ENCODE results near the gene GRM8.

The GRM8 gene

GRCh38 chr7:127146746-127147536 lies 105.8 kb downstream of the GRM8 start:
- DNase-seq (ENCODE audit: low spot score), result no peak

DNA sequence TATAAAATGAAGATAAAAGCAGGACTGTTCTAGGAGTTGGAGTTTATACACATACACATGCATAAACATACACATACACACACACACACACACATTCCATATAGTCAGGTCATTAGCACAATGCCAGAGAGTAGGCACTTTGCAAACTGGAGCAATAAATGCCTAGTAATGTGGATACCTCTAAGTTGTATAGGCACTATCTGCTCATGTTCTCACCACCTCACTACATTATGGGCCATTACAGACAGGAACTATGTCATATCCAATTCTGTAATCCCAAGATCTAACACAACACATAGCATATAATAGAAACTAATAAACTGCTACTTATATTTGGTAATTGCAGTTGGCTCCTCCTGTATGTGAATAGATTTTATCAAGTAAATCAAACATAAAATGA lies 115.6 kb downstream of the GRM8 start:
- DNase-seq (ENCODE audit: low spot score), result no peak

DNA sequence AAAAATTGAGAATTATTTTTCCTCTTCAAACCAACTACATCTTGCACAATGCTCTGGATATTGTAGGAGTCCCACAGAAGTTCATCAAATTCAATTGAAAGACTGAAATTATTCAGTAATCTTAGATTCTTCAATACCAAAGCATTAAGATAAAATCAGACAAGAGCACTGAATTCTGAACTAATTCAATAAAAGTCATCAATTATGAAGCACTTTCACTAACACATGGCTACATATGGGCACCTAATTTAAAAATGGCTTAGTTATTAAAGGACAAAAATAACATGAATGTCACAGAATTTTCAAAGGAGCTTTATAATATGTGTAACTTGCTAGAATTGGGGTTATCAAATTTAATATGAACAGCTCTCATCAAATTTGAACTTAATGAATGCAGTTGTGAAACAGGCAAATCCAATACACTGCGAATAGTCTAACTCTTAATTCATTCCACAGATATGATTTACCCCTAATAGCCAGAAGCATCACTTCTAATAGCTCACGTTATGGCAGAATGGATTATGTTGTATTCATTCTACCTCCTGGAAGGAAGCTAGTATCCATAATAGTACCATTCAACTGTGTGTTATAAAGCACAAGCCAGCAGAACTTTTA lies 116.8 kb downstream of the GRM8 start:
- no peak for DNase-seq (ENCODE audit: low spot score)

DNA sequence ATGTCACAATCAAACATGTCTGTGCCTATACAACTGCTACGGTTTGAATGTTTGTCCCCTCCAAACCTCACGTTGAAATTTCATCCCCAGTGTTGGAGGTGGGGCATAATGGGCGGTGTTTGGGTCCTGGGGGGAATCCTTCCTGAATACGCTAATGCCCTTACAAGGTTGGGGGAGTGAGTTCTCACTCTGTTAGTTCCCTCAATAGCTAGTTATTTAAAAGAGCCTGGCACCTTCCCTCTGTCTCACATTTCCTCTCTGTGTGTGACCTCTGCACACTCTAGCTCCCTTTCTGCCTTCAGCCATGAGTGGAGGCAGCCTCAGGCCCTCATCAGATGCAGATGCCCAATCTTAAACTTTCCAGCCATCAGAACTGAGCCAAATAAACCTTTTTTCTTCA lies 129.5 kb downstream of the GRM8 start:
- no peak for DNase-seq (ENCODE audit: low spot score)

GRCh38 chr7:127119517-127119916 lies 133.2 kb downstream of the GRM8 start:
- no peak for DNase-seq (ENCODE audit: low spot score)

GRCh38 chr7:127114742-127115265 lies 137.9 kb downstream of the GRM8 start:
- DNase-seq (ENCODE audit: low spot score), result no peak

DNA sequence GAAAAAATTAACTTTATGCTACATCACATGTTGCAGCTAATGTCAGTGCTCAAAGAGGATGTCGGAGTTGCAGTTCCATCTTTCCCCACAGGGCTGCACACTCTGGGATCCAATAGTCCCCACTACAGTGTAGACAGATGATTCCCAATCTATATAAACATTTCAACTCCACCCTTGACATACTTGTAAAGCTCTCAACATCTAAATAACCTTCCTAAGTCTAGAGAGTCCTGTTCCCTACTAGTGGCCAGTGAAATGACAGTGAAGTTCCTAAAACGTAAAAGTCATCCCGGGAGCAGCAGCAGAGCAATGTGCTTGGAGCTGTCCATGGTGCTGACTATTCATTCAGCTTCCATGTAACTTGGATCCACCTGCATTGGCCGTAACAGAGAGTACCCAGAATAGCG lies 145.1 kb downstream of the GRM8 start:
- DNase-seq (ENCODE audit: low spot score), result peak; percentile 15

DNA sequence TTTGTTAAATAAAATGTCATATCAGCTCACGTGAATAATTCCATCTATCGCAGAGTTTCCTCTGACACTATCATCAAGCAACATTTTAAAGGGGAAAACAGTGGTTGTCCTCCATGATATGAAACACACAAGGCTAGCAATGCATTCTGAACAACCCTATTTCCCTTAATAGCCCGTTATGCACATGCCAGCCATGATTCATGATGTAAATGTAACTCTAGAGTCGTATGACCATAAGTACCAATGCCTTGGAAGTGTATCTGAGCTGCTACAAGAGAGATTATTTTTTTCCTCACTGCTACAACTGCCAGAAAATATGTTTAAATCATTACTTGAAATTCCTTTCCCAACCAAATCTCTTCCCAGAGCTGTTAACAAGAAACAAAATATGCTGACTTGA lies 159.4 kb downstream of the GRM8 start:
- no peak for DNase-seq (ENCODE audit: low spot score)

DNA sequence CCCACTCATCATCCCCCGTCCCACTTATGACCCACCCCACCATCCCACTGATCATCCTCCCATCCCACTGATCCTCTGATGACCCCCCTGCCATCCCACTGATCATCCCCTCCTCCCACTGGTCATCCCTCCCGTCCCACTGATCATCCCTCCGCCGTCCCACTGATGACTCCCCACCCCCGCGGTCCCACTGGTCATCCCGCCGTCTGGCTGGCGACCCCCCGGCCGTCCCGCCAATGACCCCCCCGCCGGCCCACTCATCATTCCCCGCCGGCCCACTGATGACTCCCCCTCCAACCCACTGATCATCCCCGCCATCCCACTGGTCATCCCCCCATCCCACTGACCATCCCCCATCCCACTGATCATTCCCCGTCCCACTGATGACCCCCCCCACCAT lies 161.1 kb downstream of the GRM8 start:
- DNase-seq (ENCODE audit: low spot score), result no peak

GRCh38 chr7:127089146-127089545 lies 163.6 kb downstream of the GRM8 start:
- DNase-seq (ENCODE audit: low spot score), result no peak

DNA sequence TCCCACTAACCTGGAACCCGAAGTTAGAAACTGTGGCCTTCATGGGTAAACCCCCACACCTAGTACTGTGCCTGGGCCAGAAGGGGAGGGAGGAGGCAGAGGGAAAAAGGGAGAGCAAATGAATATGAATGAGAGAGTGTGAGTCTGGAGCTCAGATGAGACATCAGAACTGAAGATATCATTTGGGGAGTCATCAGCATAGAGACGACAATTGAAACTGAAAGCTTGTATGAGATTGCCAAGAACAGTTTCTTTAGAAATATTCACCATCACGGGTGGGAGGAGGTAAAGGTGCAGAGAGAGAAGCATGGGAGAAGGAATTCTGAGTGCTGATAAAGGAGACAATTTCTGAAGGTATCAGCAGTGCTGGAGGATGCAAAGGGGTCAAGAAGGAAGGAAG lies 171.2 kb downstream of the GRM8 start:
- DNase-seq (ENCODE audit: low spot score), result no peak

GRCh38 chr7:127080576-127080975 lies 172.2 kb downstream of the GRM8 start:
- DNase-seq (ENCODE audit: low spot score), result no peak

DNA sequence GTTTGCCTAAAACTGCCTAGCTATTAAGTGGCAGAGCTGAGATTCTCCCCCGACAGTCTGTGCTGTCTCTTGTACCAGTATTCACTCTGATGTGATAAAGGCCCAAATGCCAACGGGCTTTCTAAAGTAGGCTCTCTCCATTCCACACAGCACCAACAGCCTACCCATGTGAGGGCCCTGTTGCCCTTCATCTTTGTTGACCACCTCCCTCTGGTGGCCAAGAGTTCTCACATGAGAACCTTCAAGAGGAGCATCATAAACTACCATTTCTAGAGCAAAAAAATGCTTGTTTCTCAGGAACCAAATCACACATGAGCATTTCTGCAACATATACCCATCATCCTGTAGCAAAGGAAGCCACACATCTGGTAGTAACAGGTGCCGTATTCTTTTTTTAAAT lies 185.8 kb downstream of the GRM8 start:
- DNase-seq (ENCODE audit: low spot score), result no peak

- DNase-seq (ENCODE audit: low spot score), result no peak
Measured at GRCh38 chr7:127059475-127059874, 193.3 kb downstream of the GRM8 start.

DNA sequence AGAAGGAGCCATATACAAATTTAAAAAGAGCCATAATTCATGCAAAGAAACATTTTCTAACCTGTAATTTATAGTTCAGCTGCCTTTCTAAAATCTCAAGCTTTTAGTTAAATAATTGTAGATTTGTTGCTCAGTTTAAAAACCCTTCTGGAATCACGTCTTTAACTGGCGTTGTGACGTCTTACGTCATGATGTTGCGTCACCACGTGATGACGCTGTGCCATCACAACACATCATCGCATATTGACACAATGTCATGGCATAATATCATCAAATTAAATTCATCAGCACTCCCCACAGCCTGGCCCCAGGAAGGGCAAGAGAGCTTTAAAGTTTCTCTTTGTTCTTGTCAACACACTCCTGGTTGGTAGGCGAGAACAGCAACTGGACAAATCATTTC lies 194.8 kb downstream of the GRM8 start:
- no peak for DNase-seq (ENCODE audit: low spot score)

DNA sequence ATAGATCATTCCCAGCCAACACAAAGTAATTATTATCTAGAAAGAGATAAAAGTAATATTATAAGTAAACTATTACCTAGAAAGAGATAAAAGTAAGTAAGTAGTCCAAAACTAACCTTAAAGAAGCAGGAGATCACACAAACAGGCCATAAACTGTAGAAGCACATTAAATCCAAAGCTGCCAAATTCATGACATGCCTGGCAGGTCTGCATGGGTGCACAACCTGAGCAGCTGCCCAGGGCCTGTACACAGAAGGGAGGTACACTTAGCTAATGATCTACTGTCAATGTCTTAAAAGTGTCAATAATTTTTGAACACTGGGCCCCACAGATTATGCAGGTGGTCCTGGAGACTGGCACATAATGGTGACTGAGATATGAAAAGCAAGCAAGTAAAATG lies 196.5 kb downstream of the GRM8 start:
- no peak for DNase-seq (ENCODE audit: low spot score)

GRCh38 chr7:127047521-127047920 lies 205.2 kb downstream of the GRM8 start:
- DNase-seq (ENCODE audit: low spot score), result no peak

DNA sequence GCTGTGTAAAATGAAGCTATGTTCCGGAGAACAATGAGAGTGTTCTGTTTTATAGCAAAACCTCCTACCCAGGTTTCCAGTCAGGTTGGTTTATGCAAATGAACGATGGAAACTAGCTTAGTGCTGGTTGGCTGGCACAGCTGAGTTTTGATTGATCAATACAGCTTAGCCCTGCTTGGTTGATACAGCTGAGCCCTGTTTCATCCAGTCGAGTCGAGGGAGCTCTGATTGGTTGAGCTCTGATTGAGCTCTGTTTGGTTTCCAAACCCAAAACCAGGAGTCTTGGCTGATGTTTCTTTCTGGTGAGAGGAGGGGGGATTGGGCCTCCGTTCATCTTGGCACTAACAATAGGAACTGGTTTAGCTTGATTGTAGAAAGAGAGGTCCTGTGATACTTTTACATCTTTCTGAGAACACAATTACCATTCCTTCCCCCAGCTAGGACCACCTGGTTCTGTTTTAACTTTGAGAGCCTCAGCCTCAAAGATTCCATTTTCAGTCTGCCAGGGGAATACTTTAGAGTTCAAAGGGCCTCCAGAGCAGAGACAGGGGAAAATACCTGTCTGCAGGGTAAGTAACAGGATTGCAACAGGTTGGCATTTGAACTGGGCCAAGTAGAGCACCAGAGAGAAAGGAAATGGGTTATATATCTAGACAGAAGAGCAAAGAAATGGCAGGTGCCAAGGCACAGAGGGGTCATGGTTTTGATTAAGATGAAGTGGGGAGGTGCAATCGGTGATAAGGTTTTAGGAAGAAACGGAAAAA lies 210.9 kb downstream of the GRM8 start:
- DNase-seq (ENCODE audit: low spot score), result no peak

- DNase-seq (ENCODE audit: low spot score), result no peak
Measured at GRCh38 chr7:127040042-127040441, 212.7 kb downstream of the GRM8 start.

GRCh38 chr7:127039541-127039940 lies 213.2 kb downstream of the GRM8 start:
- DNase-seq (ENCODE audit: low spot score), result no peak

- DNase-seq (ENCODE audit: low spot score), result no peak
Measured at GRCh38 chr7:127035203-127035849, 217.4 kb downstream of the GRM8 start.

DNA sequence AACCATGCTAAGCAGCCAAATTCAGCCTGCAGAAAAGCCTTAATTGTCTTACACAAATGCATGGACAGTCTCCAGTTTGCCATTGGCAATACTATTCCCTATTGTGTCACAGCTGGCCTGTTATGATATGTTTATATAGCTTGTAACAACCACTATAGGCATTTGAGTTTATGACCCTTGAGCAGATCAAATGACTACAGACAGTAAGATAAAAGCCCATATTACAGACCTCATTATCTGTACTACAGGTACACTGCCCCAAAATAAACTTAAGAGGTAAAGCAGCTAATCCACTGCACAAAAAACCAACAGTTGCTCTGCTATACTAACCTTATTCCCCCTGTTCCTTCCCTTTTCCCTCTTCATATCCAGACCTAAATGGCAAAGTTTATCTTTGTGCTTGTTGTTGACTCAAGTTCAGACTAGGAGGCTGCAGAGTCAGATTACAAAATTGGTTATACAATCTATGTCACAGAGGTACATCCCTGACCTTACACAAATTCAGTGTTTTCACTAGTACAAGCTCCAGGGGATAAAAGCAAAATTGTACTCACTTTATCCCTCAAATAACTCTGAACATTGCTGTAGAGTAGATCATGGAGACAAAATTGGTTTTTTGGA lies 218.4 kb downstream of the GRM8 start:
- no peak for DNase-seq (ENCODE audit: low spot score)
